Gastroesophageal sphincter (tissue), 3 donors: ENCODE data around the gene PTPN4.

Experiments
- CTCF ChIP-seq, 4 experiments: fragments of 200-600 bp in 2 of 4; fragments of 450-650 bp in 2 of 4; sonication (generic) in 1 of 4; IDR thresholded peaks; one replicate each; pipeline ENCODE4 v1.5.1; 2017 to 2019; ENCODE audit warnings: antibody characterized with exemption in 4 of 4, mild to moderate bottlenecking in 2 of 4, moderate library complexity in 2 of 4
- POLR2A ChIP-seq, 2 donors: fragments of 450-650 bp; IDR thresholded peaks; one replicate each; pipeline ENCODE4 v1.6.1; 2017; ENCODE audit warnings: antibody characterized with exemption in 2 of 2, mild to moderate bottlenecking in 2 of 2, moderate library complexity in 1 of 2

DNA sequence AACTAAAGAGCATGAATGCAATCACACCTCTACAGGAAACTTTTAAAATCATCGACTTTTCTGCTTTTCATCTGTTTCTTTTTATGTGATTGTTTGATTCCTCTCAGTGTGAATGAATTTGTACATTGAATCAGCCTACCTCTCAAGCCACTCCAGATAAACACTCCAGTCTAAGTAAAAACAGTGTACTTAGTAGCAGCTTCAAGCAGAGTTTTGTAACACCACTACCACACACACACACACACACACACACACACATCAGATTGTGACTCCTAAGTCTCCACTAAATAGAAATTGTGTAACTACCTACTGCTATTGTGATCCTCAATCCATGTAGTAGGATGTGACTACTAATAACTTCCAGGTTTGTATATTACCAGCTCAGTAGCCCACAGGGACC is 187.8 kb downstream of the PTPN4 start:
- TF ChIP-seq CTCF (IDR thresholded peaks at IDR 0.05) (no peak), POLR2A (IDR thresholded peaks at IDR 0.05) (no peak)
